ENCODE results near the gene DPP4.

DPP4 gene

GRCh38 chr2:162030363-162031190 is 43.4 kb downstream of the DPP4 start:
- H3K4me1 ChIP-seq (ENCODE audit: insufficient read depth, poor library complexity, severe bottlenecking) = peaks cover 16% of the 10 kb centered on the region
- TF ChIP-seq, protein P1, sequence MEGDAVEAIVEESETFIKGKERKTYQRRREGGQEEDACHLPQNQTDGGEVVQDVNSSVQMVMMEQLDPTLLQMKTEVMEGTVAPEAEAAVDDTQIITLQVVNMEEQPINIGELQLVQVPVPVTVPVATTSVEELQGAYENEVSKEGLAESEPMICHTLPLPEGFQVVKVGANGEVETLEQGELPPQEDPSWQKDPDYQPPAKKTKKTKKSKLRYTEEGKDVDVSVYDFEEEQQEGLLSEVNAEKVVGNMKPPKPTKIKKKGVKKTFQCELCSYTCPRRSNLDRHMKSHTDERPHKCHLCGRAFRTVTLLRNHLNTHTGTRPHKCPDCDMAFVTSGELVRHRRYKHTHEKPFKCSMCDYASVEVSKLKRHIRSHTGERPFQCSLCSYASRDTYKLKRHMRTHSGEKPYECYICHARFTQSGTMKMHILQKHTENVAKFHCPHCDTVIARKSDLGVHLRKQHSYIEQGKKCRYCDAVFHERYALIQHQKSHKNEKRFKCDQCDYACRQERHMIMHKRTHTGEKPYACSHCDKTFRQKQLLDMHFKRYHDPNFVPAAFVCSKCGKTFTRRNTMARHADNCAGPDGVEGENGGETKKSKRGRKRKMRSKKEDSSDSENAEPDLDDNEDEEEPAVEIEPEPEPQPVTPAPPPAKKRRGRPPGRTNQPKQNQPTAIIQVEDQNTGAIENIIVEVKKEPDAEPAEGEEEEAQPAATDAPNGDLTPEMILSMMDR (IDR thresholded peaks at IDR 0.05; ENCODE audit: poor library complexity, severe bottlenecking) = no peak
- DNase-seq (ENCODE audit: low spot score) = no peak

GRCh38 chr2:162029287-162029901 is 44.6 kb downstream of the DPP4 start:
- Histone ChIP-seq H3K4me3 (ENCODE audit: severe bottlenecking) (no peak overlapping the region), H3K36me3 (ENCODE audit: low read depth) (no peaks in the 10 kb centered on the region), H3K27ac (ENCODE audit: poor library complexity, severe bottlenecking) (peak overlapping the region; percentile 6), H3K9me3 (ENCODE audit: severe bottlenecking) (no peaks in the 10 kb centered on the region), H3K4me1 (ENCODE audit: insufficient read depth, poor library complexity, severe bottlenecking) (peaks cover 16% of the 10 kb centered on the region), H3K27me3 (ENCODE audit: insufficient read depth, poor library complexity, severe bottlenecking) (no peaks in the 10 kb centered on the region)
- DNase-seq (ENCODE audit: low spot score) = peak; percentile 77
- ATAC-seq (ENCODE audit: low read depth) = peak; percentile 83
- TF ChIP-seq, protein P1 (IDR thresholded peaks at IDR 0.05; ENCODE audit: poor library complexity, severe bottlenecking) = no peak

More at GRCh38 chr2:162030363-162031190, 43.4 kb downstream of the DPP4 start:
- H3K9me3 ChIP-seq (ENCODE audit: severe bottlenecking) = no peaks in the 10 kb centered on the region
- no peak overlapping the region for H3K4me3 ChIP-seq (ENCODE audit: severe bottlenecking)
- H3K27me3 ChIP-seq (ENCODE audit: insufficient read depth, poor library complexity, severe bottlenecking) = no peaks in the 10 kb centered on the region
- no peak for ATAC-seq (ENCODE audit: low read depth)
- no peaks in the 10 kb centered on the region for H3K36me3 ChIP-seq (ENCODE audit: low read depth)
- H3K27ac ChIP-seq (ENCODE audit: poor library complexity, severe bottlenecking) = no peak overlapping the region

- DNase-seq (ENCODE audit: low spot score) (no peak), ATAC-seq (ENCODE audit: low read depth) (no peak)
- peaks cover 1% of the 10 kb centered on the region for H3K9me3 ChIP-seq (ENCODE audit: severe bottlenecking)
- peaks cover 16% of the 10 kb centered on the region for H3K4me1 ChIP-seq (ENCODE audit: insufficient read depth, poor library complexity, severe bottlenecking)
- H3K27ac ChIP-seq (ENCODE audit: poor library complexity, severe bottlenecking) = peak overlapping the region; percentile 6
- TF ChIP-seq, protein P1 (IDR thresholded peaks at IDR 0.05; ENCODE audit: poor library complexity, severe bottlenecking) = no peak
- H3K27me3 ChIP-seq (ENCODE audit: insufficient read depth, poor library complexity, severe bottlenecking) = no peaks in the 10 kb centered on the region
- no peak overlapping the region for H3K4me3 ChIP-seq (ENCODE audit: severe bottlenecking)
- no peaks in the 10 kb centered on the region for H3K36me3 ChIP-seq (ENCODE audit: low read depth)
Observed at GRCh38 chr2:162028511-162028910, 45.5 kb downstream of the DPP4 start.

GRCh38 chr2:162025121-162025911 is 48.7 kb downstream of the DPP4 start:
- Histone ChIP-seq H3K27ac (ENCODE audit: poor library complexity, severe bottlenecking) (no peak overlapping the region), H3K9me3 (ENCODE audit: severe bottlenecking) (peaks cover 1% of the 10 kb centered on the region), H3K4me1 (ENCODE audit: insufficient read depth, poor library complexity, severe bottlenecking) (peaks cover 16% of the 10 kb centered on the region), H3K36me3 (ENCODE audit: low read depth) (no peaks in the 10 kb centered on the region), H3K4me3 (ENCODE audit: severe bottlenecking) (no peak overlapping the region), H3K27me3 (ENCODE audit: insufficient read depth, poor library complexity, severe bottlenecking) (no peaks in the 10 kb centered on the region)
- TF ChIP-seq, protein P1 (IDR thresholded peaks at IDR 0.05; ENCODE audit: poor library complexity, severe bottlenecking) = no peak
- DNase-seq (ENCODE audit: low spot score) (no peak), ATAC-seq (ENCODE audit: low read depth) (0 out of 3 replicates have a peak, but pooled peaks have one; percentile 9)

Data from RWPE2 (cell line).